HG03439 (cell line): Measurements from ENCODE around the gene ITGAX.
"Not testable (repeated sequence)": the region's sequence is repeated elsewhere in the genome, so short reads cannot be mapped to it uniquely, and the experiment has no call there.

Experiments used
- ATAC-seq: cut with Tn5 transposase; IDR thresholded peaks from one replicate; pipeline ENCODE4 v1.9.1; 2021; ENCODE audit warnings: mild to moderate bottlenecking, moderate library complexity; ENCODE audit not compliant: unreplicated experiment

The ITGAX gene

DNA sequence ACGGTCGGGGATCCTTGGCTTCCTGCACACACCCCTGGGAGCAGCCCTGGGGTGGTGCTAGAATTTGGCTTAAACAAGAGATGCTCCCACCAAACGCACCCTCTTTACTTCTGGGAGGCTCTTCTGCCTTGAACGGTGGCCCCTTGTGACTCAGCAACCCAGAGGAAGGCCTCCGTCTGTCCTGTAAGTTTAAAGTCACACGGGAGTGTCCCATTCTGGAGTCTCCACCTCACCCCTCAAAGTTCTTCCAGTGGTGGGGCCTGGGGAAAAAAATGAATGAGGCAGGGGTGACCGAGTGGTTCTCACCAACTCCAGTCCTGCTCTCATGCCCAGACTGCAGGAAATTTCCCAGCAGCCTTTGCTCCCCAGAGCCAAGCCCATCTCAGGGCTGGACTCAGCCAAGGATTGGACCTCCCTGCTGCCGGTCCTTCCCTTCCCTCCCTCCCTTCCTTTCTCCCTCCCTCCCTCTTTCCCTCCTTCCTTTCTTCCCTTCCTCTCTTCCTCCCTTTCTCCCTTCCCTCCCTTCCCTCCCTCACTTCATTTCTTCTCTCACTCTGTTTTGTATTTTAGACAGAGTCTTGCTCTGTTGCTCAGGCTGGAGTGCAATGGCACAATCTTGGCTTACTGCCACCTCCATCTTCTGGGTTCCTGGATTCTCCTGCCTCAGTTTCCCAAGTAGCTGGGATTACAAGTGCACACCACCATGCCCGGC, 49.5 kb downstream of the ITGAX start:
- ATAC-seq, result no peak

- no peak for ATAC-seq
Measured at GRCh38 chr16:31407406-31407805, 52.4 kb downstream of the ITGAX start.

- ATAC-seq, result no peak
Measured at GRCh38 chr16:31409433-31409832, 54.5 kb downstream of the ITGAX start.

DNA sequence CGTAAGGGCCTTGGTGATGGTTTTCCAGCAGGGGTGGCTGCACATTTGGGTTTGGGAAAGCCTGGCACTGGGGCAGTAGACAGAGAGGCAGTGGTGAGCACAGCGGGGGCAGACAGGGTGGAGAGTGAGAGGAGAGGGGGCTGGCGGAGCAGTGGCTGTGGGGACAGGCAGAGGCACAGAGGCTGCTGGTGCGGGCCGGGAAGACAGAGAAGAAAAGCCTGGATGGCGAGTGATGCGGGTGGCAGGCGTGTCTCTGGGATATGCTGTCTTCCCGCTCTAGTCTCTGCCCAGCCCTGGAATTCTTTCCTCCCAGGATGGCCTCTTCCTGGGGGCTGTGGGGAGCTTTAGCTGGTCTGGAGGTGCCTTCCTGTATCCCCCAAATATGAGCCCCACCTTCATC, 55.1 kb downstream of the ITGAX start:
- no peak for ATAC-seq

DNA sequence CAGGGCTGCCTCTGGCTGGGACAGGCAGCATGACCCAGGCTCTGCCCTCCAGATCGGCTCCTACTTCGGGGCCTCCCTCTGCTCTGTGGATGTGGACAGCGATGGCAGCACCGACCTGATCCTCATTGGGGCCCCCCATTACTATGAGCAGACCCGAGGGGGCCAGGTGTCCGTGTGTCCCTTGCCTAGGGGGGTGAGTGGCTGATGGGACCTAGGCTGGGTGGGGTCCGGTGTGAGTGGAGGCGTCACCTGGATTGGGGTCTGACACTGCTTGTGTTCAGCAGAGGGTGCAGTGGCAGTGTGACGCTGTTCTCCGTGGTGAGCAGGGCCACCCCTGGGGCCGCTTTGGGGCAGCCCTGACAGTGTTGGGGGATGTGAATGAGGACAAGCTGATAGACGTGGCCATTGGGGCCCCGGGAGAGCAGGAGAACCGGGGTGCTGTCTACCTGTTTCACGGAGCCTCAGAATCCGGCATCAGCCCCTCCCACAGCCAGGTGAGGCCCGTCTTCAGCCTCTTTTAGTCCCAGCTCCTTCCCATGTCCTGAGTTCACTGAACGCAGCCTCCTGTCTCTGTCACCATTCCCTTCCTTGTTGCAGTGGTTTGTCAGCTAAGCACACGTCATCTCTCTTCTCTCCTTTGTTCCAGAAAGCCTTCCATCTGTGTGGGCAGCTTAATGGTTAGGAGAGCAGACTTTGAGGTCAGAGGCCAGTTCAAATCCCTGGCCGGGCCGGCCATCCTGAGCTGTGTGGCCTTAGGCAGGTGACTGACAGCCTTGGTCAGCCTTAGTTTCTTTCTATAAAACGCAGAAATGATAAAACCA, 56.3 kb downstream of the ITGAX start:
- no peak for ATAC-seq

DNA sequence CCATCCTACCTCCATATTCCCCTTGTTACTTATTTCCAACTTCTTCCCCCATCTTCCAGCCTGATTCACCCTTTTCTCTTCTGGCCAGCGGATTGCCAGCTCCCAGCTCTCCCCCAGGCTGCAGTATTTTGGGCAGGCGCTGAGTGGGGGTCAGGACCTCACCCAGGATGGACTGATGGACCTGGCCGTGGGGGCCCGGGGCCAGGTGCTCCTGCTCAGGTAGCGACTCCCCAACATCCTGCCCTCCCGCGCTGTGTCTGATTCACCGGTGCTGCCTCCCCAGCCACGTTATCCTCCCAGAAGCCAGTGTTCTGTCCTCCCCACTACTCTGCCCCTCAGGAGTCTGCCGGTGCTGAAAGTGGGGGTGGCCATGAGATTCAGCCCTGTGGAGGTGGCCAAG, 57.8 kb downstream of the ITGAX start:
- no peak for ATAC-seq

DNA sequence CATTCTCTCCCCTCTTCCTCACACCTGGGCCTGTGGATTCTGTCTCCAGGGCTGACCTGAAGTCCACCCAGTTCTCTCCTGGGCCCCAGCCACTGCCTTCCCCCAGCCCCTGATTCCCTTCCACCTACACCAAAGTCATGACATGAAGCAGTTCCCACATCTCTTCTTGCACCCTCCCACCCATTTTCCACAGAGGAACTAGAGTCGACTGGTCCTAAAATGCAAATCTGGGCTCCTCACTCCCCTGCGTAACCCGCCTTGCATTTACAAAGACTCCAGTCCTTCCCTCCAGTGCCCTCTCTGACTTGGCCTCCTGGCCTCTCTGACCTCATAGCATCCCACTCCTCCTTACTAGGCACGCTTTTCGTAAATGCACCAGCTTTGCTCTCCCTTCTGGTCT, 58.4 kb downstream of the ITGAX start:
- no peak for ATAC-seq

DNA sequence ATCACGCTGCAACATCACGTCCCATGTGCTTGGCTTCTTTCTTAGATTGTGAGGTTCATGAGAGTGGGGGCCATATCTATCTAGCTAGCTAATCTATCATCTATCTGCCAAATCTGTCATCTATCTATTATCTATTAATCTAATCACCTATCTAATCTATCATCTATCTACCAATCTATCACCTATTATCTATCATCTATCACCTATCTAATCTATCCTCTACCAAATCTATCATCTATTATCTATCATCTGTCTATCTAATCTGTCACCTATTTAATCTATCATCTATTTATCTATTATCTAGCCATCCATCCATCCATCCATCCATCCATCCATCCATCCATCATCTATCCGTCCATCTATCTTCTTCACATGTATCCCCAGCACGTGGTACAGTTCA, 59.0 kb downstream of the ITGAX start:
- ATAC-seq, result no peak

DNA sequence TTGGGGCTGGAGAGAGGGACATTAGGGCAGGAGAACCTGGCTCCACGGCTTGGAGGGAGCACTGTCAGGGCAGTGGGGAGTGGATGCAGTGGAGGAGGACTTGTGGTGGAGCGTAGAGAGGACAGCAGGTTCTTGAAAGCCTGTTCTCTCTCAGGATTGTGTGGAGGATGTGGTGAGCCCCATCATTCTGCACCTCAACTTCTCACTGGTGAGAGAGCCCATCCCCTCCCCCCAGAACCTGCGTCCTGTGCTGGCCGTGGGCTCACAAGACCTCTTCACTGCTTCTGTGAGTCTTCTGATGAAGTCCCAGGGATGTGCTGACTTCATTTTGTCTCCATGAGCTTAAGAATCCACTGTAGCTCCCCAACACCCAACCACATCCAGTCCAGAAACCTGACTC, 59.7 kb downstream of the ITGAX start:
- no peak for ATAC-seq

DNA sequence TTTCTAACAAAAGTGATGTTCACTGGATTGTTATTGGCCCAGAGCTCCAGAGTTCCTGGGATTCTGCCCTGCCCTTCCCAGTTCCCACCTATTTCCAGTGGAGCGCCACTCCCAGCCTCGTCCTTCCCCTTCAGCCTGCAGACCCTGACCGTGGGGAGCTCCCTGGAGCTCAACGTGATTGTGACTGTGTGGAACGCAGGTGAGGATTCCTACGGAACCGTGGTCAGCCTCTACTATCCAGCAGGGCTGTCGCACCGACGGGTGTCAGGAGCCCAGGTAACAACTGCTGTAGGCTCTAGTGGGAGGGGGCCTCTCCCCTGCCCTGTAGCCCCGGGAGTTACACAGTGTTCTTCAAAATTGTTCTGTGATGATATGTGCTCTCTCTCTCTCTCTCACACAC, 61.4 kb downstream of the ITGAX start:
- no peak for ATAC-seq

DNA sequence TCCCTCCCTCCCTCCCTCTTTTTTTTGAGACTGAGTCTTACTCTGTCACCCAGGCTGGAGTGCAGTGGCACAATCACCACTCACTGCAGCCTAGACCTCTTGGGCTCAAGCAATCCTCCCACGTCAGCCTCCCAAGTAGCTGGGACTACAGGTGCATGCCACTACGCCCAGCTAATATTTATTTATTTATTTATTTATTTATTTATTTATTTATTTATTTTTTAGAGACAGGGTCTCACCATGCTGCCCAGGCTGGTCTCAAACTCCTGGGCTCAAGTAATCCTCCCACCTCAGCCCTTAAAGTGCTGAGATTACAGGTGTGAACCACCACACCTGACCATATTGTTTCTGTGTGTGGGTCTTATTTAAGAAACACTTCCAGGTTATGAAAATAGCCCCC, 62.1 kb downstream of the ITGAX start:
- ATAC-seq, result not testable (repeated sequence)

- no peak for ATAC-seq
Measured at GRCh38 chr16:31417916-31418315, 62.9 kb downstream of the ITGAX start.

- ATAC-seq, result no peak
Measured at GRCh38 chr16:31420037-31420436, 65.1 kb downstream of the ITGAX start.

DNA sequence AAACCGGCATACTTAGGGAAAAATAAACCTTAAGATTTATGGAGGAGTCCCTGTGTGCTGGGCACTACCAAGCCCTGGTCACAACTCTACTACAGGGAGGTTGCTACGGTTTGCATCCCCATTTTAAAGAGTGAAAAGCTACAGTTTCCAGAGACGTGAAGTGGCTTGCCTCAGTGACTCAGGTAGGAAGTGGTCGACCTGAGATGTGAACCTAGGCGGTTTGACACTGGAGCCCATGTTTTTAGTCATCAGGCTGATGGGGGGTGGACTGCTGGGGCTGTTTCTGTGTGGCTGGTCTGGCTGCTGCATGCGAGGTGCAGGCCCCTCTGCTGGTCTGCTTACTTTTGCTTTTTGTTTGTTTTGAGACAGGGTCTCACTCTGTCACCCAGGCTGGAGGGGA, 66.6 kb downstream of the ITGAX start:
- ATAC-seq, result no peak

- ATAC-seq, result no peak
Measured at GRCh38 chr16:31423241-31423640, 68.3 kb downstream of the ITGAX start.

- no peak for ATAC-seq
Measured at GRCh38 chr16:31423801-31424200, 68.8 kb downstream of the ITGAX start.

- no peak for ATAC-seq
Measured at GRCh38 chr16:31427441-31428278, 72.7 kb downstream of the ITGAX start.

DNA sequence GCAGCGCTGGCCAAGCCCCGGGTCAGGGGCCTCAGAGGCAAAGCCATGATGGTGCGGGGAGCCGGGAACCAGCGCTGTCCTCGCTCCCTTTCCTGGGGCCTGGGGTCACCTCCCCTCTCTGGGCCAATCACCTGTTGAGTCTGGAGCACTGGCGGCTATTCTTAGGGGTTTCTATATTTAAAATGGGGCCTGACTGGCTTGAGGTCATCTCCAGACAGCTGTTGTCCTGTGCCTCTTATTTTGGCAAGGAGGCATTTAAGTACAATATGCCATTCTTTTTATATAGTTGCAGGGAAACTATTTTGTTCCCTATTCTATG, 73.3 kb downstream of the ITGAX start, which contains the start of gene COX6A2:
TSS of gene COX6A2 (minus strand) at position 82 of the 319 bp plus-strand sequence. CDS start at position 47, 35 bp downstream.
- ATAC-seq, result no peak

GRCh38 chr16:31428638-31429247, 73.8 kb downstream of the ITGAX start:
- ATAC-seq, result no peak

DNA sequence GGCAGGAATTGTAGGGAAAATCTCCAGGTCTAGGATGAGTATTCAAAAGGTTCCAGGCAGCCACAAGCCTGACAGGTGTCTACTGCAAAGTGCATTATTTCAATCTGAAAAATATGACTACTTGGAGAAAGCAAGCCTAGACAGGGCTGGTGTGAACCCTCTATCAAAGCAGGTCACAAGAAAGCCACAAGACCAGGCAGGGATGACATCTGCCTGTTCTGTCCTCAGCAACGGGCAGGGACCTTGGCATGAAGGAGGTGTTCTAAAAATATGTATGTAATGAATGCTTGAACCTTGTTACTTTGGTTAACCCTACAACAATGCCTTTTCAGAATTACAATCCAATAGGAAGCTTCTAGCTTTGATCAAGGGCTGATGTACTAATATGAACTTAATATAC, 74.3 kb downstream of the ITGAX start:
- no peak for ATAC-seq

- no peak for ATAC-seq
Measured at GRCh38 chr16:31429796-31430195, 74.8 kb downstream of the ITGAX start.
